T-helper 2 cell (primary cell): Measurements from ENCODE around the gene SLC27A5.
"Not testable (repeated sequence)": the region's sequence is repeated elsewhere in the genome, so short reads cannot be mapped to it uniquely, and the experiment has no call there.

Experiments used
- DNase-seq, 5 experiments: peaks; one replicate each; pipeline versions ENCODE4 v3.0.0 to v3.0.0-alpha.2; 2012 to 2022

The SLC27A5 gene

GRCh38 chr19:58522709-58523108 lies 10.9 kb upstream of the SLC27A5 start:
- no peak for DNase-seq

DNA sequence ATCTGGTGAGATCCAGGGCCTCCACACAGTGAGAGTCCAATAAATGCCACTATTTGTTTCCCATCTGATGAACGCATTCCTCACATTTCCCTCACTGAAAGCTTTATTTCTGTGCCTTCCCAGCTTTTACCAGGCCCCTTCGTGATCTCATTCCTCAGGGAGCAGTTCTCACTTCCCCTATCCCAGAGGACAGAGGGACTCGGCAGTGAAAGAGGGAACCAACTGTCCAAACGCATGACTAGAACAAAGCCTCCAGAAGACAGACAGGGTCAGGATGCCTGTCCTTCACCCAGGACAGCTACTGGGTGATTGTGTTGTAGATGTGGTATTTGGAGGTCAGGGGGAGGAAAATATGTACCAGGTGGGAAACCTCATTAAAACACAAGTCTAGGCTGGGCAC lies 9.9 kb upstream of the SLC27A5 start:
- no peak for DNase-seq

GRCh38 chr19:58520257-58520599 lies 8.4 kb upstream of the SLC27A5 start:
- DNase-seq, result no peak

- DNase-seq, result peak; percentile 82 to 97 (median 84)
Measured at GRCh38 chr19:58519355-58520256, 7.8 kb upstream of the SLC27A5 start, which contains the start of gene ZBTB45. TSS of gene ZBTB45 (minus strand) at chr19:58519810. CDS start at chr19:58517673, 2,137 bp downstream.

DNA sequence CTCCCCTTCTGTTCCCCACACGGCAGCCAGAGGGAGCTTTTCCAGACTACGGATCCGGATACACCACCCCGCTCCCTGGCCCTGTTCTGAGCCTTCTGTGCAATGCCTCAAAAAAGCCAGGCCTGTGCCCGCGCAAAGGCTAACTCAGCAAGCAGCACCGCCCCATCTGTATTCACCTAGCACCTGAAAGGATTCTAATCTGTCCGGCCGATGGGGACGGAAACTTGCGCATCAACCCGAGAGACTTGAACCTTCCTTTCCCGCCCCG lies 7.2 kb upstream of the SLC27A5 start:
- DNase-seq, result peak in 4 of 5 experiments; percentile 26 to 71 (median 36)

DNA sequence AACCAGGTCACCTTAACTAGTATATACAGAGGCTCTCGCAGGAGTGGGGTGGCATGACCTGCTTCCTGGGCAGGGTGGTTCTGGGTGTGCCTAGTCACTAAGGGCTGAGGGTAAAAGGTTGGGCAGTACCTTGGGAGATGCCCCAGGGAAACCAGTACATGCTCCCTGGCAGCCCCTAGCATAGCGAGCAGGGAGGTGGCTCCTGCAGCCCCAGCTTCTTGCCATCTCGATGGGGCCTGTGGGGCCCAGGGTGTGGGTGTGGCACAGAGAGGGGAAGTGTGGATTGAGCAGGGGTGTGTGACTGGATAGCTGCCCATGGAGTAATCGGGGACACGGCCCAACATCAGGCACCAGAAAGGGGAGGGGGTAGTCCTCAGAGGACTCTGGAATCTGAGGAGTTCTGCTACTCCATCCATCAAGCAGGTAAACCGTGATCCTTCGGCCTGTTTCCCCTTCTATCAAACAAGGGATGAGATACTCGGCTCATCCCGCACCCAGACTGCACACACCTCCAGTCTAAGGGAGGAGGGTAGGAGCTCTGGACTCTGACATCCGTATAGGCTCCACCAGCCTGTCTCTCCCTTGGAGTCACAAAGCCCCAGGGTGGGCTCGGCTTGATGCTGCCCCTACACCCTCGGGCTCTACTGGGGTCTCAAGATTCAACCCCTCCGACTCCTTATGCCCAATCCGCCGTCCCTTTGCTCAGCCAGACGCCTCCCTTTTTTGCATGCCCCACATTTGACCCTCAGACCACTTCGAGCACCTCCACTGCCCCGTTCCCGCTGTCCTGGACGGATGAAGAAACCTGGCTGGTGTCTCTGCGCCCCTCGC lies 6.7 kb upstream of the SLC27A5 start:
- peak in 1 of 5 experiments; percentile 32 for DNase-seq

DNA sequence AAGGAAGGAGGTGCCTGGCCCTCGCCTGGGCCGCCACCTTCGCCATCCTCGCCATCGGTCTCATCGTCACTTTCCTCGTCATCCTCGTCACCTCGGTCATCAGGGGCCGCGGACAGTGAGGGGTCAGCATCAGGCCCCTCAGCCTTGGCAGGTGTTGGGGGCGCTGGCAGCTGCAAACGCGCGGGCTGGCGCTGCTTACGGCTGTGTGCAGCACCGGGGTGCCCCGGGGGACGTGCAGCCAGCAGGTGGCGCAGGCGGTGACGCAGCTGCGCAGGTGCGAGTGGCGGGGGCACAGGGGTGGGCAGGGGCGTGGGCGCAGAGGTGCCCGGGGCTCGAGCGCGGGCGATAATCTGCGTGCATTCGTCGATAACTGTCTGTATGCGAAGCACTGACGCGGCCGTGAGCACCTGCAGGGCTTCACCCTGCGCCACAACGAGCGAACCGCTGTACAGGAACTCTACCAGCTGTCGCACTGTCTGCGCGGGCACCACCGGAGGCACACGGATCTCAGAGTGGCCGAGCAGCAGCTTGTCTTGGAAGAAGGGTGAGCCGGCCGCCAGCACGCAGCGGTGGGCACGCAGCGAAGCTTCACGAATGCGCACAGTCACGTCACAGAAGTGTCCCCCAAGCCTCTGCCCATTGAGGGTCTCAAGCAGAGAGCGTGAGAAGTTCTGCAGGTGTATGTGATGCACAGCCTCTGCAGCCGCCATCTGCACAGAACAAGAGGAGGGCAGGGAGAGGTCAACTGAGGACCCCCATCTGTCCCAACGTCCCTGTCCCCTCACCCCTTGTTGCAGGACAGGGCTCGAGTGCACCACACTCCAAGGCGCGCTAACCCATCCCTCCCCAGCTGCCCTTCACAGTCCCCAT lies 5.4 kb upstream of the SLC27A5 start:
- DNase-seq, result no peak

DNA sequence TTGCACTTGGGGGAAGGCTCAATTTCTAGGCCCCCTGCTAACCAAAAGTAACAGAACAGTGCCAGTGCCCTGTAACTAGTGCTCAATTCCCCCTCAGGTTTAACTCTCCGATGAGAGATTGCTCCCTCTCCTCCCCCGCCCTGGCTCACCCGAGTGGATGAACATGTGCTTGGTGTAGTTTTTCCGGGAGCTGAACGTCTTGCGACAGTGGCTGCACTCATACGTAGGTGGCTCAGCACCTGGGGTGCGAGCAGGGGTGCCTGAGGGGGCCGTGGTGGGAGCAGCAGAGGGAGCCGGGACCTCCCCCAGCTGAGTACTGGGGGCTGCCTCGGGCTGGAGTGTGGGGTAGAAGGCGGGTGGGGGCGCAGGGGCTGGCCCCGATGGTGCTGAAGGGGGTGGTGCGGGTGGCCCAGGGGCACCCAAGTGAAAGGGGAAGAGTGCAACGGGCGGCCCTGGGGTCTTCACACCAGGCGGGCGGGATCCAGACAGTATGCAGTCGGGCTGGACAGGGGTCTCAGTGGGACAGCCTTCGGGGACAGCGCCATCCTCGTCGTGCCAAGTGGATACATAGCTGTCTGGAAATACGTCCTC lies 4.5 kb upstream of the SLC27A5 start:
- no peak for DNase-seq

DNA sequence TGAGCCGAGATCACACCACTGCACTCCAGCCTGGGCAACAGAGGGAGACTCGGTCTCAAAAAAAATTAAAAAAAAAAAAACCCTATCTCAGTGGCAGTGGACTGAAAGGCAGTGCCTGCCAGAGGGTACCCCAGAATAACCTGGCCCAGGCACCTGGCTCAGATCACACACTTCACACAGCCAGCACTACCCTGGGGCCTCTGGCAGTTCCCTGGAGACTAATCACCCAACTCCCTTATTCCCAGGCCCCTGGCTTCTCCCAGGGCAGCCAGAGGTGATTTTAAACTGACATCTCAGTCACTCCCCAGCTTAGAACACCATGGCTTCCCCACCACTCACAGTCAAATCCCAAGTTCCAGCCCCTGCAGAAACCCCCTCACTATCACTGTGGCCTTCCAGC lies 3.5 kb upstream of the SLC27A5 start:
- DNase-seq, result no peak

DNA sequence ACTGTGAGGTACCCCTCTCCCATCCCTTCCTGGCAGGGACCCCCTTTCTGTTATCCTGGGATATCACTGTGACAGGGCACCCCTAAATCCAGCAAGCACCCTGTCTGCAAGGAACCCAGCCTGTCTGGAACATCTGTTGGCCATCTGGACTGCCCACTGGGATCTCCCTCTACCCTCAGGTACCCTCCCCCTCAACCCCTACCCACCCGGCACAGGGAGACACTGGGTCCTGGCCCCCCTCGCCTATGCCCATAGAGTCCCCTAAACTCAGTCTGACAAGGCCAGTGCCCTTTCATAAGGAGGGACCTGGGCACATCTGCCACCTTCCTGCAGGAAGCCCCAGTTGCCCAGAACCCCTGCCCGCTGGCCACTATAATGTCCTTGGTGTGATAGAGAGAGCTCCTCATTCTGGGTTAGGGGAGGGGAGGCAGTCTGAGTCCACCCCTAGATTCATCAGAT lies 2.8 kb upstream of the SLC27A5 start:
- DNase-seq, result no peak

- DNase-seq, result peak; percentile 87 to 98 (median 90)
Measured at GRCh38 chr19:58513694-58514563, 2.1 kb upstream of the SLC27A5 start.

GRCh38 chr19:58513213-58513693 lies 1.5 kb upstream of the SLC27A5 start:
- DNase-seq, result no peak

- DNase-seq, result no peak
Measured at GRCh38 chr19:58510084-58510862, 1.5 kb downstream of the SLC27A5 start.

DNA sequence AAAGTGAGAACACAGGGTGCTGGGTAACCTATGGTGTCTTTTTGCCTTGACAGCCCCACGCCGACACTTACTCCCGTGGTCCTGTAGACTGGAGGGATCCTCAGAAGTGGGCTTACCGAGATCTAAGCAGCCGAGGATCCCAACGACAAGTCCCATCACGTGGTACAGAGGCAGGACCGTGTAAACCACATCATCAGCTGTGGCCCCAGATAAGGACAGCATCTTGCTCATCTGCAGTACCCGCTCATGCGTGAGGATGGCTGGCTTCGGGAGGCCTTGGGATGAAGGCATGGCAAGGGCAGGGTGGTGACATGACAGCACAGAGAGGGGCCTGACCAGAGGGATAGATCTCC lies 2.1 kb downstream of the SLC27A5 start:
- no peak for DNase-seq

- not testable (repeated sequence) for DNase-seq
Measured at GRCh38 chr19:58507602-58508223, 4.1 kb downstream of the SLC27A5 start.

DNA sequence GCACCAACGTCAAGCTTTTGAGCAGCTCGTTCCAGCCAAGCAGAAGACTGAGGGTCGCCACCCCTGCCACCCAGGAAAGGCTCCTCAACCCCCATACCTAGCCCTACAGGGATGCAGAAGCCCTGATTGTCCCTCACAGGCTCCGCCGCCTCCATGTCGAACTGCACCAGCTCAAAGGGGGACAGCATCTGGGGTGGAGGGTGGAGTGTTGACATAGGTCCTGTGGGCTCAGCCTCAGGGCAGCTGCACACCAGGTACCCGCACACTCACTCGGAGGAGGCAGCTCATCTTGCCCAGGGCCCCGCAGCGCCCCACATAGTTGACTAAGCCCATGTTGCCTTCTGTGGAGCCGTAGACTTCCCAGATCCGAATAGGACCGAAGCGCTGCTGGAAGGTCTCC lies 11.6 kb downstream of the SLC27A5 start:
- no peak for DNase-seq

DNA sequence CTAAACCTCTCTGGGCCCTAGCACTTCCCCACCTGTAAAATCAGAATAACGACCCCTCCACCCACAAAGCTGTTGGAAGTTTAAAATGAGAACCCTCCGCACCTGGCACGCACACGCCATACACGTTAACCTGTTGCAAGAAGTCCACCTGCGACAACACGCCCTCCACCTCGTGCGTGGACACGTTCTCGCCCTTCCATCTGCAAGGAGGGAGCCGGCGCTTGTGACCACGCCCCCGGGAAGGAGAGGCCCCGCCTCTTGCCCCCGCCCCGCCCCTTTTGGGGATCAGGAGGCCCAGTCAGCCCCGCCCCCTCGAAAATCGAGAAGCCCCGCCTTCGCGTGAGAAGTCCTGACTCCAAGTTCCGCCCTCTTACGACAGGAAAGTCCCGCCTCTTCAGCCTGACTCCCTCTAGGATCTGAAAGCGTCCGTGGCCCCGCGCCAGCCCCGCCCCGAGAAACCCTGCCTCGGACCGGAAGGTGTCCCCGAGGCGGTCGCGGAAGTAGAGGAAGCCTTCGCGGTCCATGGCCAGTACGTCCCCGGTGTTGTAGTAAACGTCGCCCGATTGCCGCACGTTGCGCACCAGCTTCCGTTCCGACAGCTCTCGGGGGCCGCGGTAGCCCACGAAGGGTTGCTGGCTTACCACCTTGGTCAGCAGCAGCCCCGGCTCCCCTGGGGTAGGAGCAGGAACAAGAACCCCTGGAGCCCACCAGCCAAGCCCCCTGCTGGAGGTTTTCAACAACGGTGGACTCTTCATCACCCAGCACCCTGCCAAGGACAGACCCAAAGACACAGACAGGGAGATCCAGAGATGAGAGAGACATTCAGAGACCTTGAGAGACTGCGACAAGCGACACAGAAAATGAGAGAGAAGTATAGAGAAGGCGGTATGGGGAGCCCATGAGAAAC lies 12.5 kb downstream of the SLC27A5 start:
- DNase-seq, result peak; percentile 86 to 98 (median 91)

DNA sequence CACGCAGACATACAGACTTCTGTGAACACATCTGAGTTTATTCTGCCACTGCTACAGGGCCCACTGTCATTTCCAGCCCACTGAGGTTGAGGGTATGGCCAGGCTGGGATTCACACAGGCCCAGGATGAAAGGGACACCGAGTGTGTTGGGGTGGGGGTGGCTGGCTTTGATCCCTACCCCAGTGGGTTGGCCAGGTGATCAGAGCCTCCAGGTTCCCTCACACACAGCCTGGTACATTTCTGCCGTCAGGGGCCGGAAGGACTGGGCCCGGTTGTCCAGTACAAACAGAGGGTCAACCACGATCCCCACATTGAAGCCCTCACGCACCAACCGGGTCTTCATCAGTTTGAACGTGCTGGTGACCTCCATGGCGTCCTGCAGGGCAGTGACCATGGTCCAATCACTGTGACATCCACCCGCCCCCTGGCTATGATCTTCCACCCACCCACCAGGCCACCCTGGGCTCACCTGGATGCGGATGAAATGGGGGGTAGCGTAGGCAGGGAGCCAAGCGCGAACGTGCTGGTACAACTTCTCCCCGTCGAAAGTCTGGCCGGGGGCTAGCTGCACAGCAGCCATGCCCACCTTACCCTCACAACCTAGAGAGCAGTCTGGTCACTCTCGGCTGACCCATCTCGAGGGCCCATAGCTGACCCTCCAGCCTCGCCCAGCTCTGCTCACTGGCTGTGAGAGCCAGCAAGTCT lies 13.3 kb downstream of the SLC27A5 start:
- DNase-seq, result no peak
